ENCODE measurements around the gene KHDC4.

Gene KHDC4

DNA sequence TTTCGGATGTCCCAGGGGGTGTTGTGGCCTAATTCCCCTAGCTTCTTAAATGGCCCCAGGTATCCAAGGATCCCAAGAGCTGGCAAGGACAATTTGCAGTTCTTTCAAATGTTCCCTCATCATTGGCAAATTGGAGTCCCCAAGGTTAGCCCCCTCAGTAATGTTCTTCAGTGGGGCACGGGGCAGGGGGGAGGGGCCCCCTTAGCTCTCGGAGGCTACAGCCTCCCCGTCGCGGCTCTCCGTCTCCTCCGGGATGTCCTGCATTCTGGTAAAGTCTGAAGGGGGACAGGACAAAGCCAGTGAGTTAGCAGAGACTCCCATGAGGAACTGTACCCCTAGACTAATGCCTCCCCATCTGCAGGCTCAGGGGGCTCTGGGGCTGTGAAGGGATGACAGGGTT is 13.5 kb upstream of the KHDC4 start:
- Histone ChIP-seq H3K9ac (ENCODE audit: low read depth, low read length, poor library complexity, severe bottlenecking) (no peak overlapping the region), H3K4me2 (ENCODE audit: low read depth, low read length, poor library complexity, severe bottlenecking) (no peak overlapping the region), H3K4me3 (ENCODE audit: low read length, poor library complexity, severe bottlenecking) (no peak overlapping the region), H3F3A (ENCODE audit: low read depth) (0 out of 2 replicates have a peak, but pooled peaks cover 4% of the 10 kb centered on the region), H3K4me1 (ENCODE audit: insufficient read depth, low read length, poor library complexity, severe bottlenecking) (peaks cover 11% of the 10 kb centered on the region), H3K27me3 (ENCODE audit: insufficient read depth, low read length, poor library complexity, severe bottlenecking) (no peaks in the 10 kb centered on the region), H3K9me3 (ENCODE audit: insufficient read depth, low read depth, low read length) (no peaks in the 10 kb centered on the region), H3K36me3 (ENCODE audit: insufficient read depth, low read length) (peaks cover 63% of the 10 kb centered on the region; the same call in 1 of the 2 replicates), H4K20me1 (ENCODE audit: insufficient read depth, low read length, poor library complexity, severe bottlenecking) (peaks cover 23% of the 10 kb centered on the region), H3K9me2 (replicated peaks; ENCODE audit: low read depth, low read length) (no peaks in the 10 kb centered on the region), H3K79me2 (ENCODE audit: insufficient read depth, low read length) (no peaks in the 10 kb centered on the region; the same call in 1 of the 2 replicates), H2AFZ (ENCODE audit: low read length) (no peak overlapping the region)
- TF ChIP-seq, protein P1, sequence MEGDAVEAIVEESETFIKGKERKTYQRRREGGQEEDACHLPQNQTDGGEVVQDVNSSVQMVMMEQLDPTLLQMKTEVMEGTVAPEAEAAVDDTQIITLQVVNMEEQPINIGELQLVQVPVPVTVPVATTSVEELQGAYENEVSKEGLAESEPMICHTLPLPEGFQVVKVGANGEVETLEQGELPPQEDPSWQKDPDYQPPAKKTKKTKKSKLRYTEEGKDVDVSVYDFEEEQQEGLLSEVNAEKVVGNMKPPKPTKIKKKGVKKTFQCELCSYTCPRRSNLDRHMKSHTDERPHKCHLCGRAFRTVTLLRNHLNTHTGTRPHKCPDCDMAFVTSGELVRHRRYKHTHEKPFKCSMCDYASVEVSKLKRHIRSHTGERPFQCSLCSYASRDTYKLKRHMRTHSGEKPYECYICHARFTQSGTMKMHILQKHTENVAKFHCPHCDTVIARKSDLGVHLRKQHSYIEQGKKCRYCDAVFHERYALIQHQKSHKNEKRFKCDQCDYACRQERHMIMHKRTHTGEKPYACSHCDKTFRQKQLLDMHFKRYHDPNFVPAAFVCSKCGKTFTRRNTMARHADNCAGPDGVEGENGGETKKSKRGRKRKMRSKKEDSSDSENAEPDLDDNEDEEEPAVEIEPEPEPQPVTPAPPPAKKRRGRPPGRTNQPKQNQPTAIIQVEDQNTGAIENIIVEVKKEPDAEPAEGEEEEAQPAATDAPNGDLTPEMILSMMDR (conservative IDR thresholded peaks at IDR 0.05; ENCODE audit: low read length), result no peak
- no peak for TF ChIP-seq EZH2phosphoT487 (IDR thresholded peaks at IDR 0.05; ENCODE audit: borderline replicate concordance)

DNA sequence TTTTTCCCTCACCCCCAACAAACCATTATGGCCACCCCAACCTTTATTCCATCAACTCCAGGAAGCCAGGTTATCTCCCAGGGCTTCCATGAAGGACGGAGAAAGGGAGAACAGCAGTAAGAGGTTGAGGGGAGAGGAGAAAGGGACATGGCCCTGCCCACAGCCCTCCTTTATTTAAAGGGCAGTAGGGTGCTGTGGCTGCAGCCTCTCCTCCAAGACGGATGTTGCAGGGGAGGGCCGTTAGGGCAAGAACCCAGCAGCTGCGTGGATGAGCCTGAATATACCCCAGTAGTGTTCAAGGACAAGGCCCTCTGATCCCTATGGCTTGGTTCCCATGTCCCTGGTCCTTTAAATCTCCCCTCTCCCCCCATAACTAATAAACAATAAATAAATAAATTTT is 13.1 kb upstream of the KHDC4 start:
- H4K20me1 ChIP-seq (ENCODE audit: insufficient read depth, low read length, poor library complexity, severe bottlenecking), result peaks cover 23% of the 10 kb centered on the region
- H3K4me3 ChIP-seq (ENCODE audit: low read length, poor library complexity, severe bottlenecking), result no peak overlapping the region
- H3K4me2 ChIP-seq (ENCODE audit: low read depth, low read length, poor library complexity, severe bottlenecking), result no peak overlapping the region
- no peak overlapping the region for H3K9ac ChIP-seq (ENCODE audit: low read depth, low read length, poor library complexity, severe bottlenecking)
- H3K4me1 ChIP-seq (ENCODE audit: insufficient read depth, low read length, poor library complexity, severe bottlenecking), result peaks cover 11% of the 10 kb centered on the region
- 0 out of 2 replicates have a peak, but pooled peaks cover 4% of the 10 kb centered on the region for H3F3A ChIP-seq (ENCODE audit: low read depth)
- no peak for TF ChIP-seq EZH2phosphoT487 (IDR thresholded peaks at IDR 0.05; ENCODE audit: borderline replicate concordance)
- TF ChIP-seq, protein P1 (conservative IDR thresholded peaks at IDR 0.05; ENCODE audit: low read length), result no peak
- no peaks in the 10 kb centered on the region for H3K9me3 ChIP-seq (ENCODE audit: insufficient read depth, low read depth, low read length)
- no peaks in the 10 kb centered on the region; the same call in 1 of the 2 replicates for H3K79me2 ChIP-seq (ENCODE audit: insufficient read depth, low read length)
- H2AFZ ChIP-seq (ENCODE audit: low read length), result no peak overlapping the region
- H3K36me3 ChIP-seq (ENCODE audit: insufficient read depth, low read length), result peaks cover 58% of the 10 kb centered on the region; the same call in 1 of the 2 replicates
- no peaks in the 10 kb centered on the region for H3K27me3 ChIP-seq (ENCODE audit: insufficient read depth, low read length, poor library complexity, severe bottlenecking)
- H3K9me2 ChIP-seq (replicated peaks; ENCODE audit: low read depth, low read length), result no peaks in the 10 kb centered on the region

DNA sequence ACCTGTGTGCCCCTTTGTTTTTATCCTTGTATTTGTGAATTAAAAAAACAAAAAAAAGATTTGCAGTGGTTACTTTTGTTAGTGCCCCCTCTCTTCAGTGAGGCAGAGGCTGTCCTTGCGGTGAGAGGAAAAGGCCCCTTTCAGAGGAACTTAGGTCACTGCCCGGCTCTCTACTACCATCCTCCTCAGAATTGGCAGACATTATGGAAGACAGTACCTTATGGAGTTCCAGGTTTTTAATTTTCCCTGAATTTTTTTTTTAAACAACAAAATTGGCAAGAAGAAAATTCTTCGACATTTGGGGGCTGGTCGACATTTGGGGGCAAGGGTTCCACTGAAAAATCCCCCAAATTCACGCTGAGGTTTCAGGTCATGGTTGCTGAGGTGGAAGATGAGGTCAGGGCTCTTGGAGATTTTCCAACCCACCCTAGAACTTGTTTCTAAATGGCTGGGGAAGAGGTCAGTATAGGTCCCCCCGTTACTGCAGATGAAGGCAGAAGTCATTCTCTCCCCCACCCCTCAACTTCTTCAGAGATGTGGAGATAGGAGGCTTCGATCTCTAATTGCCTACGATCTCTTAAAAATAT is 12.5 kb upstream of the KHDC4 start:
- peak overlapping the region; percentile 30 for H3K4me2 ChIP-seq (ENCODE audit: low read depth, low read length, poor library complexity, severe bottlenecking)
- H2AFZ ChIP-seq (ENCODE audit: low read length), result no peak overlapping the region
- no peaks in the 10 kb centered on the region for H3K27me3 ChIP-seq (ENCODE audit: insufficient read depth, low read length, poor library complexity, severe bottlenecking)
- 0 out of 2 replicates have a peak, but pooled peaks cover 4% of the 10 kb centered on the region for H3F3A ChIP-seq (ENCODE audit: low read depth)
- no peak overlapping the region for H3K4me3 ChIP-seq (ENCODE audit: low read length, poor library complexity, severe bottlenecking)
- no peaks in the 10 kb centered on the region; the same call in 1 of the 2 replicates for H3K79me2 ChIP-seq (ENCODE audit: insufficient read depth, low read length)
- peaks cover 15% of the 10 kb centered on the region for H3K4me1 ChIP-seq (ENCODE audit: insufficient read depth, low read length, poor library complexity, severe bottlenecking)
- no peak for TF ChIP-seq EZH2phosphoT487 (IDR thresholded peaks at IDR 0.05; ENCODE audit: borderline replicate concordance)
- H3K9me2 ChIP-seq (replicated peaks; ENCODE audit: low read depth, low read length), result no peaks in the 10 kb centered on the region
- H4K20me1 ChIP-seq (ENCODE audit: insufficient read depth, low read length, poor library complexity, severe bottlenecking), result peaks cover 17% of the 10 kb centered on the region
- peaks cover 53% of the 10 kb centered on the region; the same call in 1 of the 2 replicates for H3K36me3 ChIP-seq (ENCODE audit: insufficient read depth, low read length)
- peak overlapping the region; percentile 24 for H3K9ac ChIP-seq (ENCODE audit: low read depth, low read length, poor library complexity, severe bottlenecking)
- H3K9me3 ChIP-seq (ENCODE audit: insufficient read depth, low read depth, low read length), result no peaks in the 10 kb centered on the region

- Histone ChIP-seq H3K4me1 (ENCODE audit: insufficient read depth, low read length, poor library complexity, severe bottlenecking) (peaks cover 33% of the 10 kb centered on the region), H4K20me1 (ENCODE audit: insufficient read depth, low read length, poor library complexity, severe bottlenecking) (peaks cover 2% of the 10 kb centered on the region), H3K9me2 (replicated peaks; ENCODE audit: low read depth, low read length) (no peaks in the 10 kb centered on the region), H3K9ac (ENCODE audit: low read depth, low read length, poor library complexity, severe bottlenecking) (no peak overlapping the region), H3K36me3 (ENCODE audit: insufficient read depth, low read length) (peaks cover 31% of the 10 kb centered on the region; the same call in 1 of the 2 replicates), H3K4me2 (ENCODE audit: low read depth, low read length, poor library complexity, severe bottlenecking) (no peak overlapping the region), H3K27me3 (ENCODE audit: insufficient read depth, low read length, poor library complexity, severe bottlenecking) (no peaks in the 10 kb centered on the region), H2AFZ (ENCODE audit: low read length) (no peak overlapping the region), H3K79me2 (ENCODE audit: insufficient read depth, low read length) (no peaks in the 10 kb centered on the region), H3K4me3 (ENCODE audit: low read length, poor library complexity, severe bottlenecking) (no peak overlapping the region), H3K9me3 (ENCODE audit: insufficient read depth, low read depth, low read length) (no peaks in the 10 kb centered on the region), H3F3A (ENCODE audit: low read depth) (0 out of 2 replicates have a peak, but pooled peaks cover 4% of the 10 kb centered on the region)
- no peak for TF ChIP-seq EZH2phosphoT487 (IDR thresholded peaks at IDR 0.05; ENCODE audit: borderline replicate concordance)
- TF ChIP-seq, protein P1 (conservative IDR thresholded peaks at IDR 0.05; ENCODE audit: low read length), result no peak
Measured at GRCh38 chr1:155944444-155944799, 10.2 kb upstream of the KHDC4 start.
